Measurements from ENCODE around the gene ITGAE.
A peak's percentile ranks its signal among the peaks of the same experiment; 100 is the strongest.
"Not testable (repeated sequence)": the region's sequence is repeated elsewhere in the genome, so short reads cannot be mapped to it uniquely, and the experiment has no call there.

The ITGAE gene

GRCh38 chr17:3761036-3761917, 39.7 kb downstream of the ITGAE start:
- DNase-seq (ENCODE audit: low read depth): no peak

DNA sequence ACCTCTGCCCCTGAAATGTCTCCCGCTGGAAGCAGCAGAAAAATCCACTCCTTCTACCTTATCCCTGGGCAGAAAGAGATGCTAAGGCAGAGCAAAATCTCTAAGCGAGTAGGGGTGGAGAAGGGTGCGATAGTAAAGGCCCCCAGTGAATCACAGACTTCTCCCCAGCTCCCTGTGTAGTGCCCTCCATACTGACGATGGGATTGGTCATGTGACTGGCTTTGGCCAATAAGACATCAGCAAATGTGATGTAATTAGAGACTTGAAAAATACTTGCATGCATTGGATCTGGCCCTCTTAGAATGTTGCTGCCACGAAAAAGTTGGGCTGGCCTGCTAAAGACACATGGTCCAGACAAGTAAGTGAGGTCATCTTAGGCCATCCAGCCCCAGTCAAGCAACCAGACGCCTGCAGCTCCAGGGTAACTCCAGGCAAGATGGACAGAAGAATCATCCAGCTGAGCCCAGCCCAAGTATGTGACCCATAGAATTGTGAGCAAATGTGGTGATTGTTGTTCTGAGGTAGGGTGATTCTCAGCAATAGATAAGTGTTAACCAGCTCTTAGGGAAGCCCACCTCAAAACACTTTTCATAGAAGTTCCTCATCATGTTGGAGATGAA, 41.3 kb downstream of the ITGAE start:
- DNase-seq (ENCODE audit: low read depth): no peak

DNA sequence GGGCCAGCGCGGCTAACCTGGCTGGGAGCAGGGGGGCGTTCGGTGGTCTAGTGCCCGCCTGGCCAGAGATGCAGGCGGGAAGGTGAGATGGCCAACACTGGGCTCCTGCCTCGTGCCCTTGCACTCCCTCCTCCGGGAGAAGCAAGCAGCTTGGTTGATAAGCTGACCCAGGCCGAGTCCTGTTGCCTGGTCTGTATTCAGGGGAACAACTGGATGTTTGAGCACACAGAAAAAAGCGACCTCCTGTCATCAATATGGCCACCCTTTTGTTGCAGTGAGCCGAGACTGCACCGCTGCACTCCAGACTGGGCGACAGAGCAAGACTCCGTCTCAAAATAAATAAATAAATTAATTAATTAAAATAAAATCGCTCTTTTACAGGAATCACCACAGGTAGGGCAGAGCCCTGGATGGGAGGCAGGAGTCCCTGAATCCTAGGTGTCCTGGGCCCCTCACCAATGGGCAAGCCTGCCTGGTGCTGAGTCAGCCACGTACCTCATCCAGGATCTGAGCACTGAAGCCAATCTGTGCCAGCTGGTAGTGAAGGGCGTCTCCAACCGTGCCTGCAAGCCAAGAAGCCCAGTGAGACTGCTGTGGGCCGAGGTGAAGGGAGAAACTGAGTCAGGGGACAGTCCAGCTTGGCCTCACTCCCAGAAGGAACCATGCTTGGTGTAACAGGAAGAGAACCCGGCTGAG, 45.5 kb downstream of the ITGAE start:
- DNase-seq (ENCODE audit: low read depth): no peak

- no peak for DNase-seq (ENCODE audit: low read depth)
These were observed 46.3 kb downstream of the ITGAE start for GRCh38 chr17:3754458-3755334.

- DNase-seq (ENCODE audit: low read depth): no peak
These were observed 46.9 kb downstream of the ITGAE start for GRCh38 chr17:3754066-3754457.

- no peak for DNase-seq (ENCODE audit: low read depth)
These were observed 47.4 kb downstream of the ITGAE start for GRCh38 chr17:3753624-3754023.

- no peak for DNase-seq (ENCODE audit: low read depth)
These were observed 49.2 kb downstream of the ITGAE start for GRCh38 chr17:3751836-3752235.

- DNase-seq (ENCODE audit: low read depth): no peak
These were observed 50.1 kb downstream of the ITGAE start for GRCh38 chr17:3750926-3751325.

DNA sequence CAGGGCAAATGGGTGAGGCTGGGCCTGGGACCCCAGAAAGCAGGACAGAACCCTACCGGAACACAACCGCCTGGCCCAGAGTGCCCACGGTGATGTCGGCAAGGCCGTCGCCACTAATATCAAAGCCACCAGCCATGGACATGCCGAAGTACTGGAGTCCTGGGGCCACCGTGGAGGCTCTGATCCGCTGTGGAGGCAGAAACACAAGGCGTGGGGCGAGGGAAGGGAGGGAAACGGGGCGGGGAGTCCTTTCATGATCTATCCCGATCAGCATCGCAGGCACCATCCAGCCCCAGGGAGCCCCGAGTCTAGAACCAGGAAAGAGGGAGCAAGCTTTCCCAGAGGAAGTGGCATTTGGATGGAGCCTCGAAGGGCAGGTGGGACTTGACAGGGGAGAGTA, 50.7 kb downstream of the ITGAE start:
- DNase-seq (ENCODE audit: low read depth): no peak

GRCh38 chr17:3748576-3748975, 52.4 kb downstream of the ITGAE start:
- no peak for DNase-seq (ENCODE audit: low read depth)

- DNase-seq (ENCODE audit: low read depth): no peak
These were observed 53.2 kb downstream of the ITGAE start for GRCh38 chr17:3747805-3748204.

DNA sequence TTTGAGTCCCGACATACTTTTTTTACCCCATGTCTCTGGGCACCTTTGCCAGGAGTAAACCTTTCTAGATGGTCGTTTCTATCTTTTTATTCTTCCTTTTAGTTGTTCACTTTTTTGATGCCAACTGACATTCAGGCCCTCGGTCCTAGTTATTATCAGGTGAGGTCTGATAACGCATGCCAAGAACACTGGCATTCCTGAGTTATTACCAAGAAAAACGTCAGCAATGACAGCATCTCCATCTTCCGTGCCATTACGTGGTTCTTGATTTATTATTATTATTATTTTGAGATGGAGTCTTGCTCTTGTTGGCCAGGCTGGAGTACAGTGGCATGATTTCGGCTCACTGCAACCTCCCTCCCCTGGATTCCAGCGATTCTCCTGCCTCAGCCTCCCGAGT, 55.9 kb downstream of the ITGAE start:
- no peak for DNase-seq (ENCODE audit: low read depth)

GRCh38 chr17:3744014-3744413, 57.0 kb downstream of the ITGAE start:
- DNase-seq (ENCODE audit: low read depth): no peak

- DNase-seq (ENCODE audit: low read depth): no peak
These were observed 60.3 kb downstream of the ITGAE start for GRCh38 chr17:3740611-3741073.

DNA sequence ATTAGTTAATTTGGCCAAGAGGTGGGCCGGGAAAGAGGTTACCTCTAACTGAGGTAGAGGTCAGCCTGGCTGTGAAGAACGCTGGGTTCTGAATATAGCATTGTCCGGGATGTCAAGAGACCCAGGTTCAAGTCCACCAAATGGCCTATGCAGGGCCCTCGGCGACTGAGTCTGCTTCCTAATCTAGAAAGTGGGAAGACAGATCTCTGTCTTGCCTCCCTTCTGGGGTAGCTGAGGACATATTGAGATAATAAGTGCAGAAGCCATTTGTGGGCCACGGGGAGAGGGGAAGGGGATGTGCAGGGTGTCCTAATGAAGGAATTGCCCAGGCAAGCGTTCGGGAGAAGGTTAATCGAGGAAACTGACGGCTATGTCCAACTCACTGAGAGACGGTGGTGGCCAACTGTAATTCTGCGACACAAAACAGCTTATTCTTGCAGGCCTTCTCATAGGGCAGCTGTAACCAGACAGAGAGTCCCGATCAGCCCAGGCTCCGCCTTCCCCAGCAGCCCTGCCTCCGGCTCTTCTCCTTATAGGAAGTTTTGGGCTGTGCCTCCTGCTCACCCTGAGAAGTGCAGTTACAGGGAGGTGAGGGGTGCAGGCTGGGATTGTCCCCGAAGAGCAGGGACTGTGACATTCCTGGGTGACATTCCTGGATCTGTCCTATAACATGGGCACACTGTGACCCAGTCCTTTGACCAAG, 61.4 kb downstream of the ITGAE start:
- no peak for DNase-seq (ENCODE audit: low read depth)

DNA sequence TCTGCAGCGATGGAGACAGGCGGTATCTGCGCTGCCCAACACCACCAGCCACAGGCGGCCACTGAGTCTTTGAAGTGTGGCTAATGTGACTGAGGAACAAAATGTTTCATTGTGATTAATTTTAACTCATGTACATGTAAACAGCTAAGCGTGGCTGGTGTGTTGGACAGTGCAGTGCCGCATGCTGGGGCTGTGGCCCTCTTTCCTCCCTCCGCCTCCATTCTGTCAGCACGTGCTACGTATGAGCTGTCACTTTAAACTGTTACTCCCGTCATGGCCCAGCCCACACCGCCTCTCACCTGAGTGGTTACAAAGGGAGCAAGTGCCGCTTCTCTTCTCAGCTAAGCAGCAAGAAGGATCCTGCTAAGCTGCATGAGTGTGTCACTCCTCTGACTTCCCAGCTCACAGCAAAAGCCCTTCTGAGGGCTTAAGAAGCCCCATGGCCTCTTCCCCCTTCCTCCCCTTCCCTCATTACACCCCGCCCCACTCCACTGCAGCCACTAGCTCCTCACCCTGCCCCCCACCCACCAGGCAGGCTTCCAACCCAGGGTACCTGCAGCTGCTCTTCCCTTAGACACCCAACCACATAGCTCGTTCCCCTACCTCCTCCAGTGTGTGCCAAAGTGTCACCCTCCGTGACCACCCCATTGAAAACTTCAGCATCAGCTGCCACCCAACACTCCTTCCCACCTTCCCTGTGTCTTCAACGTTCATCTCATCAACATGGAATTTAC, 62.3 kb downstream of the ITGAE start:
- DNase-seq (ENCODE audit: low read depth): no peak

DNA sequence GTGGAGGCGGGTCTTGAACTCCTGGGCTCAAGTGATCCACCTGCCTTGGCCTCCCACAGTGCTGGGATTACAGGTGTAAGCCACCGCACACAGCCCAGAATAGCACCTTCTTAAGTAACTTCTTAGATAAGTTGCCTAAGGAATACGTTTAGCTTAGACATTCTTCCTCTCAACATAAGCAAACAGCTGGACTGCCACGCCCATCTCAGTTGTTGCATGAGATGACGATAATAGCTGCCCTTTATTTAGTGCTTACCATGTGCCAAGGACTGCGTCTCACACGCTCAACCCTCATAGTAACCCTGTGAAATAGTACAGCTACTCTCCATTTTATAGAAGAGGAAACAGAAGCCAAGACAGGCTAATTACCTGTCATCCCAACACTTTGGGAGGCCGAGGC, 65.5 kb downstream of the ITGAE start:
- DNase-seq (ENCODE audit: low read depth): no peak

GRCh38 chr17:3734911-3735276, 66.1 kb downstream of the ITGAE start:
- DNase-seq (ENCODE audit: low read depth): not testable (repeated sequence)

DNA sequence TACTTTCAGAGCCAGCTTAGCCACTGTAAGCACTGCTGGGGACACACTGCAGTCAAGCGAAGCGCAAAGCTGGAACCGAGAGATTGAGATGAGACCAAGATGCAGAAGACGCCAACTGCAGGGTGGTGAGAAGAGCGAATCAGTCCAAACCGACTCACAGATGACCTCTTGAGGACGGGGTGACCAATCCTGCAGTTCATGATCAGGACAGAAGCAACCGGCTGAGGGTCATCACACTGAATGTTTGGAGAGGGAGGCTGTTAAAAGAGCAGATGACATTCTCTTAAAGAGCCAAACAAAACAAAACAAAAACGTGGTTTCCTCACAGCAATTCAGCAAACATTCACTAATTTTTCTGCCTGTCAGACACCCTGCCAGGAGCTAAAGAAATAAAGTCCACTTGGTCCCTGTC, 68.8 kb downstream of the ITGAE start:
- DNase-seq (ENCODE audit: low read depth): peak; percentile 26

DNA sequence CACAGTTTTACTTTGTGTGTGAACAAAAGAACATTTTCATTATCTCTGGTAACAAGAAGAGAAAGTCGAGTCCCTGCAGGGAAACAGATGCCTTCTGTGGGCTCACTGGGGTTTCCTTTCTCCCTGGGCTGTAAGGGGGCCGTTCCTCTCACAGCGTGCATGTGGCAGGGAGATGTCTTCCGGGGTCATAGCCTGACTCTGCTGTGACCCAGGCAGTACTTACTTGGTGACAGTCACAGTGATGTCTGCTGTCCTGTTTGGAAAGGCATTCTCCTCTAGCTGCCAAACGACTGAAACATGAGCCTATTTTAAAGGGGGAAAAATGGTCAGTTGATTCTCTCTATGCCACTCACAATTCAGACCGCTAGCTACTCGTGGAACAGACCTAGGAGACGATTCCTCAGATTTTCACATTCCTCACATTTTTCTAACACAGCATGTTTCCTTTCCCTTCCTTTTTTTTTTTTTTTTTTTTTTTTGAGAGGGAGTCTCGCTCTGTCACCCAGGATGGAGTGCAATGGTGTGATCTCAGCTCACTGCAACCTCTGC, 70.0 kb downstream of the ITGAE start:
- peak; percentile 26 for DNase-seq (ENCODE audit: low read depth)
